Hematopoietic multipotent progenitor cell treated with erythropoietin and hydrocortisone succinate and interleukin-3 and kit ligand, for 6 days (in vitro differentiated cells): ENCODE results near the gene C4BPB.

Experiments
- DNase-seq: peaks from one replicate; pipeline ENCODE4 v3.0.0-alpha.2; 2015

The C4BPB gene

DNA sequence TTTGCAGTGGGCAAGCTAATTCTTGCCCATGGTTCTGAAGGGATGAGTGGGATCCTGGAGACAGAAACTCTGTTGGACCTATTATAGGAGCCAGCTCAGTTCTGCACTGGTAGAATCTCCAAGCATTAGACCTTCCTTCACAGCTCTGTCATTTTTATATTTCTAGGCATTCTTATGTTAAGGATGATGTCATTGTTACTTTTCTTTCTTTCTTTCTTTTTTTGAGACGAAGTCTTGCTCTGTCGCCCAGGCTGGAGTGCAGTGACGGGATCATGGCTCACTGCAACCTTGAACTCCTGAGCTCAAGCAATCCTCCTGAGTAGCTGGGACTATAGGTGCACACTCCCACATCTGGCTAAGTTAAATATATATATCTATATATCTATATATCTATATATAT, 28.1 kb upstream of the C4BPB start:
- DNase-seq, result no peak

DNA sequence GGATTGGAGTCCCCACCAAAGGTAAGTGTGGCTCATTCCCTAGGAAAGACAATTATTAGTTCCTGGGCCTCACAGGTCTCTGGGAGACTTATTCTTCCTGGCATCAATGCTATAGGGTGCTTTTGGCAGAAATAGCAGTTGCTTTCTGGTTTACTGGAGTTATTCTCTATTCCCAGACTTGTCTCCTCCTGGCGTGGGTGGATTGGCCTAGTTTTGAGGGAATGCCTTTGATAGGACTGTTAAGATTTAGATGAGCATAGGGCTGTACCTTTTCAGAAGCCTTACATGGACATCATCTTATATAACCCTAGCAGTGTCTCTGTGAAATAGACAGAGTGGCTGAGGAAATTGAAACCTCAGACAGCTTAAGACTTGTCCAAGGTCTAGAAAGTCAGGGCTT, 26.6 kb upstream of the C4BPB start:
- no peak for DNase-seq

DNA sequence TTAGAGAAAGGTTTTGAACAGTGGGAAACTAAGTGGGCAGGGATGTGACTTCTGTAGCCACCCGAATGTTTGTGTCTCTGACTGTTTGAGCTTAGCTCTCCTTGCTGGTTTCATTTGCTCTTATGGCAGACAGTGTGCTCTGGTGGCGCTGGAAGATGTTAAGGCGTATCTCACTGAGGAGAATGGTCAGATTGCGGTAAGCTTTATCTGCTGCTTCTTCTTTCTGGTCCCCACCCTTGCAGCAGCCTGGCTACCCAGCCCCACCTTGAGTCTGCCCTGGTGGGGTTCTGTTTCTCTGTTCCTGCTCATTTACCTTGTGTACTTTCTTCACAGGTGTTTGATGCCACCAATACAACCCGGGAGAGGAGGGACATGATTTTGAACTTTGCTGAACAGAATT, 25.6 kb upstream of the C4BPB start:
- DNase-seq, result peak; percentile 32

DNA sequence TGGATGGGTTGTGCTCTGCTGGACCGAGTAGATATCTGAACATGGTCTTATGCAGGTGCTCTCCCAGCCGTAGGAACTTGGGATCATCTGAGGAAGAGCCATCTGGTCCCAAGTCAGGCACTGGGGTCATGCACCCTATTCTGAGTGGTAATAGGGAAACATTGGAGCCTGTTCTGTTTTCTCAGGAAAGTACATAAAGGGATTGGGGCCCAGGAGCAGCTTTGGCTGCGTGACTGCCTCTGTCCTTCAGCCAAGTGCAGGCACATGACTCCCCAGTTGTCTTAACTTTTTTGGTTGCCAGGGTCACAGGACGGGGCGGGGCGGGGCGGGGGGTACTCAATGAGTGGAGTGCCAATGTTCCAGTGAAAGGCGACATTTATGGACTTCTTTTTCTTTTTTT, 24.1 kb upstream of the C4BPB start:
- DNase-seq, result no peak

DNA sequence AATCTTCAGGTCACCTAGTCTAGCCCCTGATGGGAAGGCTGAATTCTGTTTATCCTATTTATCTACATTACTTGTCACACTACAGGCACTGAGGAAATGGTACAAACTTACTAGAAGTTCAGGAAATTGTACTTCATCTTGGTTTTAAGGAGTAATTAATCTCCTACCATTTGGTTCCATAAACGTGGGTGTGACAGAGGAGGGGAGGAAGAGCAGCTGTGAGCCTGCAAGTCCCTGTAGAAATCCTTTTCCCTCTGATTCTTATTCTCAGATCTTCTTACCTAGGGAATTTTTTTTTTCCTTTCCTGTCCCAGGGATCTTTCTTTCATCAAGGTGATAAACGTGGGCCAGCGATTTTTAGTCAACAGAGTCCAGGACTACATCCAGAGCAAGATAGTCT, 21.5 kb upstream of the C4BPB start:
- DNase-seq, result no peak

DNA sequence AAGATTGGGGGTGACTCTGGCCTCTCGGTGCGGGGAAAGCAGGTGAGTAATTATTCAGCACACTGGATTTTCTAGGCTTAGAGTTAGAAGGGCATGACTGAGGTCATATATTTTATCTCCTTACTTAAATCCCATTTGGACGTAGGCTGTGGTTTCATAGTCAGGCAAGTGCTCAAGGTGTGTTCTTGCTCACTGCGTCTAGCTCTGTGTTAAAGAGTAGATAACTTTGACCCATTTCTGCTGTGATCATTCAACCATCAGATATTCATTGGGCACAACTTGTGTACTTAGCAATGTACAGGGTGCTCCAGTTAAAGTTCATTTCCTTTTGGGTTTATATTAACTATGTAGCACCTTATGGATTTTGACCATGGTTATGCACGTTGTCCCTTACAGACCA, 21.0 kb upstream of the C4BPB start:
- no peak for DNase-seq

DNA sequence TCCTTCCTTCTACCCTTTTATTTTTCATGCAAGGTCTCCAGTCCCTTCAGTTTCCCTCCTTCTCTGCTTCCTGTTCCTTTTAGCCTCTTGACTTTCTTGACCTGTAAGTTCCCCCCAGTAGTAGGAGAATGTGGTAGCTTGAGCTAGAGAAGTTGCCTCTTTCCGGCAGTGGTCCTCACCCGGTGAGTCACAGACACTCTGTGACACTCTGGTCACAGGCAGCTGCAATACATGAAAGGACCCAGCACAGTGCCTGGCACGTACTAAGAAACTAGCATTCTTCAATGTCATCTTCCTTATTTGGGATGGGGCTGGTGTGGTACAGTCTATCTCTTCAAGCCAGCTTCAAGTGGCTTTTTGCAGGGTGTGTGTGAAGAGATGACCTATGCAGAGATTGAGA, 19.6 kb upstream of the C4BPB start:
- DNase-seq, result no peak

DNA sequence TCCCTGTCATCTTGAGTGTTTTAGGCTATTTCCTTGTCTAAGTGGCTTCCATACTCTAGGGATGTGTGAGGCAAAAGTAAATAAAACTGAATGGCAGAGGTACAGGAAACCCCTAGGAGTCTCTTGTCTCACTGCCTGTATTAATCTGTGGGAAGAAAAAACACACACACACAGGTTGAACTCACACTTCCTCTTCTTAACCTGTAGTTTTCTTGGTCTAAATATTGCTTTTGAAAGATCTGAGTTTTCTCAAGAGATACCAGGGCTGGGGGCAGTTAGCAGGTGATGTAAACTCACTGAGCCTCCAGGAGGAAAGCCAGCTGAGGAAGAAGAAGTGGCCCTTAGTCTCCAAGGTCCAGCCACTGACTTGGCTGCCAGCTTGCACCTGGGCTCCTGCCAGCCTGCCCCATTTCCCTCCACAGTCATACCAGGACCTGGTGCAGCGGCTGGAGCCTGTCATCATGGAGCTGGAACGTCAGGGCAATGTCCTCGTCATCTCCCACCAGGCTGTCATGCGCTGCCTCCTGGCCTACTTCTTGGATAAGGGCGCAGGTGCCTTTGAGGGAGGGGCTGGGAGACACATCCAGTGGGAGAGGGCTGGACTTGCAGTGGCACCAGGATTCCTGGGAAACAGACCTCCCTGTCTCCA, 18.7 kb upstream of the C4BPB start:
- no peak for DNase-seq

DNA sequence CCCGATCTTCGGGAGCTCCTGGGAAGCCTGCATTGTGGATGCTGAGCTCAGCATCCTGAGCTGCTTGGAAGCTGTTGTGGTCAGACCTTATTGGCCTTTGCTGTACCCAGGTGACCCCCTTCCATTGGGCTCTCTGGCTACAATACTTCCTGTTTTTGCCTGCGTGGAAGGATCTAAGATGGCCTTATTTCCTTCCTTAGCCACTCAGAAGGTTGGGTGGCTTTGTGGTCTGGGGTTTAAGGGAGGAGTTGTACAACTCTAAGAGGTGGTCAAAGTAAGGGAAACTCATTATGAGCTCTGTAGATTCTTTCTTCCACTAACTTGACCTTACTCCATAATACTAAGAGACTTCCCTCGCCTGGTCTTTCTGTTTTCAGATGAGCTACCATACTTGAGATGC, 17.8 kb upstream of the C4BPB start:
- peak; percentile 76 for DNase-seq

DNA sequence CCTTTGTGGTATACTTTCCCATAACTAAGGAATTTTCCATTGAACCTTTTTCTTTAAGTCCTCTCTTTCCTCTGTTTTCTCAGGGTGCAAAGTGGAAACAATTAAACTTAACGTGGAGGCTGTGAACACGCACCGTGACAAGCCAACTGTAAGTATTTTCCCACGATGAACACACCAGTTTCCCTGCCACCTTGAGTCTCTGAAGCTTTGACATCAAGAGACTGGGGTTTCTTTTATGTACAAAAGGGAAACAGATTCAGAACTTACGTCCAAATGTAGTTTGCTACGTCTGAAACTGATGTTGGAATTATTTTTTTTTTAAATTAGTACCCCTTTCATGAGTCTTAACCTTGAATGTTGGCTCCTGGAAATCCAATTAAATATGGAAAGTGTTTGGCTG, 17.2 kb upstream of the C4BPB start:
- no peak for DNase-seq

DNA sequence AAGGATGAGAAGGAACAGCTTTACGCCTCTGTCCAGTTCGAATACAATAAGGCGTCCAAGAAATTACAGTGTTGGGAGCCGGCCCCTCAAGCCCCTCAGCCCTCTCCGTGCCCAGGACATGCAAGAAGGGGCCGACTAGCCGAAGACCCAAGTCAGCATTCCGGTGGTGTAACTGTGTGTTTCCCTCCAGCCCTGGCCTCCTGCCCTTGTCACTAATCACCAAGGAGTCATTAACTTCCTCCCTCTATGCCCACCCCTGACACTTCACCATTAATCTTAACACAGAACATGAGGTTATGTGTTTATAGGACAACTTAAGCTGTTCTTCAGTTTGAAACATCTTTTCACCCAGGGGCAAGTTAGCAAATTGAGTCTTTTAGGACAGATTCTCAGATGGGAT, 16.4 kb upstream of the C4BPB start:
- no peak for DNase-seq

DNA sequence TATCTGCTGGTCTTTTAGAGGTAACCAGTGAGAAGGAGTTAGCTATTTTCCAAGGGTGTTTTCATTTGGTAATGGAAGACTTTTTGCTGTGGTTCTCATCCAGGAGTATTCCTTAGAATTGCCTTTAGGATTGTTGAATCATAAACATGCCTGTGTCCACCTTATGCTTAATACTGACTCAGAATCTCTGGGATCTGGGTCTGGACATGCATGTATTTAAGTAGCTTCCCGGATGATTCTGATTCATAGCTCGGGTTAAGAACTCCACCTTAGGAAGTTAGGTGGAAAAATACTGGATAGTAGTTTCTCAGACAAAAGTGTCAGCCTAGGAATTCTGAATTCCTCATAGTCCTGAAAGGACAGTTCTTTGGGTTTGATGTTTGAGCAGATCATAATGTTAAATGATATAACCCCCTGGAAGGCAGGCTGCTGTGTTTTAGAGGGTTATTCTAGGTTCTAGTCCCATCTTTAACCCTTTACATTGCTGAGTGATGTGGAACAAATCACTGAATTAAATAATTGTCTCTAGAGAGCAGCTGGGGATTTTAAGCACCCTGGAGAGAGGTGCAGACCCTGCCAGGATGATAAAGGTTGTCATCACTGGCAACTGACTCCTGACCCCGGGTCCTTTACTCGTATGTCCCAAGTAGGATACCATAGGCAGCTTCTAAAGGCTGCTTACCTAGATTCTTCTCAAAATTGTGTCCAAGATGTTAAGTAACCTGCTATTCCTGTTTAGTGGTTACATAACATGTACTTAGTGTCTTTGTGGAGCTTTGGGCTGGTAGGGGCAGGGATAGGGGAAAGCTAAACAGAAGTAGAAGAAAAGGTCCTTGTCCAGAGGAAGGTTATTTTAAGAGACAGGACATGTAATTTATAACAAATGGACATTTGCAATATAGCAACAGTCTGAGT, 14.5 kb upstream of the C4BPB start:
- no peak for DNase-seq

DNA sequence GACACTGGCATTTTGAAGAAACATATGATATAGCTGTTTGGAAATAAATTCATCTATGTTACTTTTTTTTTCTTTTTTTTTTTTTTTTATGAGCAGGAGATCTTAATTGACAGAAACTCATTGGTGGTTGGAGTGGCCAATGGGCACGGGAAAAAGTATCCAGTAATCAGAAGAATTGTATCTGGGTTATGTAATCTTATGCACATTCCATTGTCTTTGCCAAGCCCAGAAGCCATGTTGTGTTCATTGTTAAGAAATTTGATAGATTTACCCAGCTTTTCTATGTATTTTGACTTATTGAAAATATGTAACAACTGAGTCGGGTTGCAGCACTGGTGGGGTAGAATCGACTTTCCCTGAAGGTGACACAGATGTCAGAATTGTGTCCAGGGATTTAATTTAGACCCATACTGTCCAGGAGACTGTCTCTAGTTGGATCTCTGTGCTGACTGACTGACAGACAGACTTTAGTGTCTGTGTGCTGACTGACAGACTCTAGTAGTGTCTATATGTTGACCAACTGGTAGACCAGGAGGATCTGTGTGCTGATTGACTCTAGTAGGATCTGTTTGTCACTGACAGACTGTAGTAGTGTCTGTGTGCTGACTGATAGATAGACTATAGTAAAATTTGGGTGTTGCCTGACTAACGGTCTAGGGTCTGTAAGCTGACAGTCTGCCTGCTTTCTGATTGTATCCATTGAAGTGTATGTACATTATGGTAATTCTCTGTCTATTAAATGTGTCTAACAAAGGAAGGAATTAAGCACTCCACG, 12.3 kb upstream of the C4BPB start:
- peak; percentile 86 for DNase-seq

DNA sequence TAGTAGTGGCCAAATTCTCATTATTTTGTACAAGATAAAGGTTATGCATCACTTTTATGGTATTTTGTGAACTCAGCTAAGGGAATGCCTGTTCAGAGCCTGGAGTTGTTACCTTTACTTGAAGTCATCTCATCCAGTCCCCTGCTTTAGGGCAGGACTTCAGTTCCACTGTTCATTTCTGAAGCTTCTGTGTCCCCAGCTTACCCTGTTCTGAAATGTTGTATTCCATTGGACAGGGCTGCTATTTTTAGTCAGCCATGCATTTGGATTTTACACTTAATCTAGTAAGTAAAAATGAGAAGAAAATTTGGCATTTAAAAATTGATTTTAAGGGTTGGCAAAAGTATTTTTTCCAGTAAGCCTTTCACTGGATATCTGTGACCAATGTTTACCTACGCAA, 11.6 kb upstream of the C4BPB start:
- no peak for DNase-seq

DNA sequence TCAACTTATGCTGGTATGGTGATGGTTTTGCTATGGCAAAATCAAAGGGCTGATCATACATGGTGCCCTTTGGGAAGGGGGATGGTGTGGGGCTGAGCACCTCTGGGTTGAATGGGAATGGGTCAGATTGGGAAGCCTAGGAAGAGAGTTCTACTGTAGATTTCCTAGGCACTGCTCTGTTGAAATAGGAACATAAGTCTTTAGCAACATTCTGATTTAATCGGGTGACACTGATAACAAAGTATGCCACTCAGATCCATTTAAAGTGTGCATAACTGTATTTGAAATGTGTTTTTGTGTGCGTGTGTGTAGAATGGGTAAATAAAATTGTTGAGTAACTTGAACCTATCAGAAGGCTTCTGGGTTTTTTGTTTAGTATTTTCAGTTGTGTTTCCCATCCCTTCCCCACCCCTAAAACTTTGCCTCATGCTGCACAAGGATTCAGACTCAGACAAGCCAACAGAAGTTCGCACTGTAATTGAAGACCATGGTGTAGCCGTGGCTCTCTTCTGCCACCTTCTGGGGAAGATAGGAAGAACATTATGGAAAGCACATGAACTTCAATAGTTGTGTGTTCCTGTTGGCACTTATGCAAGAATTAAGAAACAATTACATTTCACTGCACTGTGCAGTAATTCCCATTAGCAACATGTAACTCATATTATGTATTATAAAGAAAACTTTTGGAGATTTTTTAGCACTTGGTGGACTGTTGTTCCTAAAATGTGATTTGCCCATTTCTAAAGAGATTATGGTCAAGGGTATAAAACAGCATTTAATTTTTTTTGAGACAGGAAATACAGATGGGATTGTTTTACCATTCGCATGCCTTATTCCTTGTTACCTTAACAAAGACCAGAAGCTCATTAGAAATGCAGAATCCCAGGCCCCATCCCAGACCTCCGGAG, 10.9 kb upstream of the C4BPB start:
- peak; percentile 91 for DNase-seq

DNA sequence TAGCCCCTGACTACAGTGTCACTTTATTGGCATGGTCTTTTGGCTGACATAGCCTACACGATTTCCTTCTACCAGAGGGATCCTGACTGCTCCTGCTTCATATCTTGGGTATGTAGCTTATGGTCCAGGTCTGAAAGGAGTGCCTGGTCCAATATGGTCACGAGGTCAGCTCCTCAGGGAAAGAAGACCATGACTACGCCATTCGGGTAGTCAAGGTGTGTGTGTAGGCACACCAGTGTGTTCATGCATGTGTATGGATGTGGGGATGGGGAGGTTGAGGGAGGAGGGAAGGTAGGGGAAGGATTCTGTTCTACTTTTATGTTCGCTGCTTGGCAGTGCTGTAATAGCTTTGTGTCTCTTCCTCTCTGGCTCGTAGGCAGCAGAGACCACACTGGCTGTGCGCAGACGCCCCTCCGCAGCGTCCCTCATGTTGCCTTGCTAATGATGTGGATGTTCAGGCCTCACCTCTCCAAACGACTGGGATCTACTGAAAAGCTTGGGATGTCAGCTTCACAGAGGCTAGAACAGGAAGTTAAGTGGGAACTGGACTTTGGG, 10.0 kb upstream of the C4BPB start:
- no peak for DNase-seq

DNA sequence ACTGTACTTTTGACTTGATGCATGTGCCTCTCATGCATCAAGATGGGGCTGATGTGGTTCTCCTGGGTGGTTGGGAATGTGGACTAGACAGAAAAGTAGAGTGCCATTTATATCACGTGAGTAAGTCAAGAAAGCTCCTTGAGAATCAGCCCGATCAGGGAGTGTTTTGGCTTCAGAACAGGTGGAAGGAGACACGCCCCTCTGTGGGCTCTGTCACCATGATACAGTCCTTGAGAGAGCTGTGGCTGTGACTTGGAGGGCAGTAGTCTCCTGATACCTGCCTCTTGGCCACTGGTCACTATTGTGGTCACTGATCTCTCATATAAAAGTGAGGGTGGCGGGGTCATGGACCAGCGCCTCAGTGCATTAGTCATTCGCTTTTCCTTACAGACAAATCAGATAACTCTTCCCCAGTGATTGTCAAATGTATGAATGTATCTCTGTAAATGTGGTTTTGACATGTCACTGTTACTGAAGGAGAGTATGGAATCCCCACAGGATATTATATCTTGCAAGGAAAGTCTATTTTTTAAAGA, 8.9 kb upstream of the C4BPB start:
- DNase-seq, result no peak

DNA sequence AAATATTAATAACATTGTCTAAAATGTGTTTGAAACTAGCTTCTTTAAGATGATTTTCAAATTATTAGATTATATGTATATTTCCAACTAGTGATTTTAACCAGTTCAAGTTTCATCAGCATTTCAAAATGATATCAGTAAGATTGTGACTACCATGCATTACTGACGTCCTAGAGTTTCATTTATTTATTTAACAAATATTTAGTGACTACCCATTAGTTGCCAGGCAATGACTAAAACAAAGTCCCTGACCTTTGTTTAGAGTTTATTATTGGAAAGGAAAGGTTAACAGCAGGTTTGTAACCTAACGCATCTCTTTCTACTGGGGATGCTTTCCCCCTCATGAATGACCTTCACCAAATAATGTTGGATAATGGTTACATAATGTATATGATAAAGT, 7.6 kb upstream of the C4BPB start:
- no peak for DNase-seq

DNA sequence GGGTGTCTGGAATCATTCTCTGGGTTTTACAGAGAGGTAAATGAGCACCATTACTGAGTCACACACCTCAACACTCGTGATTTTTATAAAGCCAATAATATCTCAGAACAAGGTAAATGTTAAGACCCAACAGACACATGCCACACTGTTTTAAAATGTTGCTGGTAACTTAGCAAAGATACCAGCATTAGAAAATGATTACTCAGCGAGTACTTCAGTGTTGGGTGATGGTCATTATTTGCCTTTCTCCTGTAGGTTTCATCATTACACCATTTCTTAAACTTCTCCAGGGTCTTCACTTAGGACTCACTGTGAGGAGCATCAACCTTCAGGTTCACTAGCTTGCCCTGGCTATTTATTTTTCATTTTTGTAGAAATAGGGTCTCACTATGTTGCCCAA, 6.9 kb upstream of the C4BPB start:
- no peak for DNase-seq

DNA sequence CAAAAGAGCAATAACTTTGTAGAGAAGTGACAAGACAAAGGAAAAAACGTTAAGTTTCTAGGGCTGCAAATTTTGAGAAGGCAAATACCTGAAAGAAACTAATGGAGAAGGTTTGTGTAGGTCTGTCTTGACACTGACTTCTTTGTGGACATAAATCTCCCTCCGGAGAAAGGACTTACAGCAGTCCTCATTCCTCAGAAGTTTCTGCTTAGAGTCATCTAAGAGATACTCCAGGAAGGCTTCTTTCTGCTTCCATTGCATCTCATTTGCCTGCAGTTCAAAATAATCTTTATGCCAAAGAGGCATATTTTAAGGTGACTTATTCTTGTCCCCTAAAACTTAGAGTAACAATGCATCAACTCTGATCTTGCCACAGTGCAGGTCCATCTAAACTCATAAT, 4.4 kb upstream of the C4BPB start:
- DNase-seq, result no peak

DNA sequence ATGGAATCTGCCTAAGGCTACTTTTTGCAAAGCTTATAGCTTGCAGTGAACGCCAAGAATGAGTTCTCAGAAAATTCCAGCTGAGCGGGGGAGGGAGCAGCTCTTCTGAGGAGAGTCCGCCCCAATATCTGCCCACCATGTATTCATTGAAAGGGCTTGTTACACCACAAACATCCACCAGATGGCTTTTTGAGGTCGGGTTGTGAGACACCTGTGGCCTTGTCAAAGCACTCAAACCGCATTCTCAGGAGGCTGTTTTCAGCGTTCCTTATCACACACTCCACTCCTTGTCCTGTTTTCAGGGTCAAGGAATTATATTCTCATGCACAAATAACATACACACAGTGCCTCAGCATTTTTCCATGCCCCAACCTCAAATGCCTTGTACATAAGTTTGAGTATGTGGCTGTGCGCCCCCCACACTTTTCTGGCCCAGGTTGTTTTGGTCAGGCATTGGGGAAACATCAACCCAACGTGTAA, 3.9 kb upstream of the C4BPB start:
- DNase-seq, result peak; percentile 92

DNA sequence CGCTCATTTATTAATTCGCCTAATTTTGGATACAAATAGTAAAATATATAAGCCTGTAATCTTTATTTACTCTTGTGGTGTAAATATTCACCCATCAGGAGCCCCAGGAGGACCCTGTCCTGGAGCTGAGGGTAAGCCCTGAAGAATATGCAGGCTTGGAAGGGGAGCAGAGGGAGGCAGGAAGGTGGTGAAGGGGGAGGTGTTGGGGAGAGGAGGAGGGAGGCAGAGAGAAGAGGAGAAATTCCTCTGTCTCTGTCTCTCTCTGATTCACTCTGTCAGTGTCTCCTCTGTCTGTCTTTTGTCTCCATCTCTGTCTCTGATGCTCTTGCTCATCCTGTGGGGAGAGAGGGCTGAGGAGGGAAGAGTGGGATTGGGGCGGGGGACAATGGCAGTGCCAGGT, 2.8 kb upstream of the C4BPB start:
- no peak for DNase-seq
